Prostate gland (tissue), 2 donors: Measurements from ENCODE around the gene UBN1.

Experiments used
- CTCF ChIP-seq, 4 experiments: fragments of 200-600 bp in 2 of 4; fragments of 450-650 bp in 2 of 4; sonication (generic) in 2 of 4; IDR thresholded peaks; 1 replicate in 3 of 4; 2 replicates in 1 of 4; pipeline ENCODE4 v1.5.1; 2016 to 2019; ENCODE audit warnings: antibody characterized with exemption in 4 of 4, mild to moderate bottlenecking in 2 of 4, moderate library complexity in 2 of 4
- POLR2A ChIP-seq: fragments of 450-650 bp; IDR thresholded peaks from one replicate; pipeline ENCODE4 v1.6.1; 2016; ENCODE audit warnings: antibody characterized with exemption, mild to moderate bottlenecking

GRCh38 chr16:4814542-4815173, 32.6 kb upstream of the UBN1 start:
- no peak for TF ChIP-seq CTCF (IDR thresholded peaks at IDR 0.05)
- no peak for TF ChIP-seq POLR2A
